GM15510 (cell line): ENCODE measurements around the gene SERPINB10.
A peak's percentile ranks its signal among the peaks of the same experiment; 100 is the strongest.

Source experiments
- POLR2A ChIP-seq: IDR thresholded peaks from 3 replicates; pipeline ENCODE4 v1.6.1; 2011; ENCODE audit warnings: borderline replicate concordance; ENCODE audit not compliant: insufficient read length; ENCODE audit errors: extremely low read depth

SERPINB10 gene

GRCh38 chr18:63905361-63905760 lies 2.4 kb upstream of the SERPINB10 start:
- TF ChIP-seq POLR2A, result no peak

- no peak for TF ChIP-seq POLR2A
Measured at GRCh38 chr18:63906056-63906455, 1.7 kb upstream of the SERPINB10 start.

- TF ChIP-seq POLR2A, result no peak
Measured at GRCh38 chr18:63908858-63909257, 1.1 kb downstream of the SERPINB10 start.

GRCh38 chr18:63909870-63910269 lies 2.1 kb downstream of the SERPINB10 start:
- no peak for TF ChIP-seq POLR2A

- no peak for TF ChIP-seq POLR2A
Measured at GRCh38 chr18:63917817-63918216, 10.1 kb downstream of the SERPINB10 start.

GRCh38 chr18:63922049-63922448 lies 14.3 kb downstream of the SERPINB10 start:
- TF ChIP-seq POLR2A, result no peak

- no peak for TF ChIP-seq POLR2A
Measured at GRCh38 chr18:63924551-63924950, 16.8 kb downstream of the SERPINB10 start.

GRCh38 chr18:63928331-63928730 lies 20.6 kb downstream of the SERPINB10 start:
- no peak for TF ChIP-seq POLR2A

- TF ChIP-seq POLR2A, result no peak
Measured at GRCh38 chr18:63930773-63931354, 23.1 kb downstream of the SERPINB10 start.

GRCh38 chr18:63936156-63936931 lies 28.6 kb downstream of the SERPINB10 start:
- TF ChIP-seq POLR2A, result peak; percentile 42

- no peak for TF ChIP-seq POLR2A
Measured at GRCh38 chr18:63936932-63937393, 29.2 kb downstream of the SERPINB10 start.

GRCh38 chr18:63940008-63940407 lies 32.2 kb downstream of the SERPINB10 start:
- TF ChIP-seq POLR2A, result no peak

GRCh38 chr18:63947051-63947790 lies 39.5 kb downstream of the SERPINB10 start:
- no peak for TF ChIP-seq POLR2A

- TF ChIP-seq POLR2A, result peak; percentile 72
Measured at GRCh38 chr18:63949068-63949737, 41.4 kb downstream of the SERPINB10 start, which contains the start of gene HMSD. TSS of gene HMSD (plus strand) at chr18:63949301. CDS start at chr18:63953456, 4,155 bp downstream.

- TF ChIP-seq POLR2A, result no peak
Measured at GRCh38 chr18:63951302-63951705, 43.5 kb downstream of the SERPINB10 start.
